CD1c-positive myeloid dendritic cell (primary cell): Measurements from ENCODE around the gene LTB4R.

Experiments used
- DNase-seq: peaks from one replicate; pipeline ENCODE4 v3.0.0-alpha.2; 2016; ENCODE audit errors: extremely low spot score

LTB4R gene

DNA sequence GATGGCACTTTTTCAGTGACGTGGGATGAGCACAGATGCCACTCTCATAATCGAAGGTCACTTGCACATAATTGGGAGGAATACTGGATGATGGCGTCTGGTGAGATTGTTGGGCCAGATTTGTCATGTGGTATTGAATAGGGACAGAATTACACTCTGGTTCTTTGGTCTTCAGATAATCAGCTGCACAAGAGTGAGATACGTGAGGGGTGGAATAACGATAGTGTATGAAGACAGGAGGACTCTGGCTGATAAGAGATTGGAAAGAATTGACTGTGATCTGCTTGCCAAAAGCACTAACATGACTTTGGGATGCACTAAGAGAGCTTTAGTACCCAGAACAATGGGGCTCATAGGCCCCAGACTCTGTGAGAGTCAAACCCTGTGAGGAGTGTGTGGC, 32.9 kb upstream of the LTB4R start:
- no peak for DNase-seq

DNA sequence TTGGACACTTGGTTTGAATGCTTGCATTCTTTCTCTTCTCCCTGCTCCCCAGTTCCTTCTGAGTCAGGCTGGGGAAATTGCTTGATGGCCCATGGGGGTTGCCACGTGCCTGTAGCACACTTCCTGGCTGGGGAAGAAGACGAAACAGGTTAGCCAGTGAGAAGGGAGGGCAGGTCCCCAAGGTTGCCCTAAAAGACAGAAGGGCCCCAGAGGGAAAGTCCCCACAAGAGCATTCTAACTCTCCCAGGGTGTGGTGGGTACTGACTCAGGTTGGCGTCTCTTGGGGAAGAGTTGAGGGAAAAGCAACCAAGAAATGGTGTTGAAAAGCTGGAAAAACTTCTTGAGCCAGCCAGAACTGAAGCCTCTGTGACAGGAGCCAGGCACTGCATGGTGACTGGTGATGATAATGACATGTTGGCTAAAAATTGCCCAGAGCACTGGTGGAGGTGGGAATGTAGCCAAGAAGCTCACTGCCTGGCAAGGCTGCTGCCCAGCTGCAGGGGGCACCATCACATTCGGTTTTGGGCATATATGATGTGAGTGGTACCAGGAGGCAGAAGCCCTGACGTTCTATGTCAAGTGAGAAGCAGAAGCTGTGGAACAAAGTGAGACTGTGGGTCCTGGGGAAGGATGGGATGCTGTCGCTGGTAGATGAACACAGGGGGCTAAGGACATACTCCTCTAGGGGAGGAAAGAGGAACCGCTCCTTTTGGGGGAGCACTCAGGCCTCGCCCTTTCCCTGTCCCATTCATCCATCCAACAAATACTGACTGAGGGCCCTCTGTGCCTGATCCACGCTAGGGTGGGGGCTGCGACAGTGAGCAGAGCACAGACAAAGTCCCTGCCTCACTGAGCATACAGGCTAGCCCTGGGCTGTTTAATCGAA, 31.8 kb upstream of the LTB4R start:
- peak; percentile 47 for DNase-seq

DNA sequence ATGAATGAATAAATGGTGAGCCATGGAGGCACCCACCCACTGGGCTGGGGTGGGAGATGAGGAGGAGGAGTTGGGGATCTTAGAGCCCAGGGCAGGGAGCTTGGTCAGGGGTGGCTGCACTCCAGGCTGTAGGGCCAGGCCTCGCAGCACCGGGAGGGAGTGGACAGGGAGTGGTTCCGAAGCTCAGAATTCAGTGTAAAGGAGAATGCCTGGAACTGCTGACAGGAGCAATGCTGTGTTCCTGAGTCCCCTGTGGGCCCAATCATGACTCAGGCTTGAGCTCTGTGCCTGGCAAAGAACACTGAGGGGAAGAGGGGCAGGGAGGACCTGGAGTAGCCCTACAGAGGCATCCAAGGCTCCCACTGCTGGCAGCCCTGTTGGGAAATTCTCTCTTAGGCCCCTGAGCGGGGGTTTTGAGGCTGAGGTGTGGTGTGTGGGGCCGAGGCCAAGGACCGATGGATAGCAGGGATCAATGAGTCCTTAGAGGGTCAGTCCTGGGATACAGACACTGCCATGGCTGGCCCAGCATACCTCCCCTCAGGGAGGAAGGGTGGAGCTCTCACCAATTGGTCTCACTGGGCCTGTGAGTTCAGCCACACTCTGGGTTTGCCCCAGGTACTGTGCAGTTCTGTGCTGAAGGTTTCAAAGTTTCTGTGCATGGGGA, 30.4 kb upstream of the LTB4R start:
- no peak for DNase-seq

DNA sequence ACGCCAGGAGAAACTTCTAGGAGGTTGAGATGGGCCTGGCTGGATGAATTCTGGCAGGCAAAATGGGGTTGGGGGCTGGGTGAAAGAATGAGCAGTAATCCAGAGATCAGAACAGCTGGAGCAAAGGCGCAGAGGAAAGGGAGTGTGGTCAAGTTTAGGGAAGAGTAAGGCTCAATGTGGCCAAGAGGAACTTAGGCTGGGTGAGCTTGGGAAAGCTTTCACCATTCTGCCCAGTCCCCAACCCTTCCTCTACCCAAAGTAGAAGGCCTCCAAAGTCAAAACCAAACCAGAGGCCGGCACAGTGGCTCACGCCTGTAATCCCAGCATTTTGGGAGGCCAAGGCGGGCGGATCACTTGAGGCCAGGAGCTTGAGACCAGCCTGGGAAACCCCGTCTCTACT, 29.7 kb upstream of the LTB4R start:
- peak; percentile 33 for DNase-seq

DNA sequence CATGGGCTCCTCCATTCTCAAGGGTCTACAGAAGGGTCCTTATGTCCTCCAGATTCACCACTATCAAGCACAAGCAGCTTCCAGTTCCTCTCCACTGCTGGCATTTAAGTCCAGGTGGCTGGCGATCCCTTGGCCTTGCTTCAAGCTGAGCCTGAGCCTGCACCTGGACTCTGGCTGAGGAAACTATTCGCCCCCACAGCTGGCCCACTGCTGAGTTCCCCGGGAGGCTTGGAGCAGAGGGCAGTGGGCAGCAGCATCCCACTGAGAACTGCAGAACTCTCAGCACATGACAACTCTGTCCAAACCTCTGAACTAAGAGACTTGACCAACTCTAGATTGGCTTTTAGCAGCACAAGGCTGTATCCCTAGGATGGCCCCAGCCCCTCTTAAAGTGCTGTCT, 28.6 kb upstream of the LTB4R start:
- no peak for DNase-seq

DNA sequence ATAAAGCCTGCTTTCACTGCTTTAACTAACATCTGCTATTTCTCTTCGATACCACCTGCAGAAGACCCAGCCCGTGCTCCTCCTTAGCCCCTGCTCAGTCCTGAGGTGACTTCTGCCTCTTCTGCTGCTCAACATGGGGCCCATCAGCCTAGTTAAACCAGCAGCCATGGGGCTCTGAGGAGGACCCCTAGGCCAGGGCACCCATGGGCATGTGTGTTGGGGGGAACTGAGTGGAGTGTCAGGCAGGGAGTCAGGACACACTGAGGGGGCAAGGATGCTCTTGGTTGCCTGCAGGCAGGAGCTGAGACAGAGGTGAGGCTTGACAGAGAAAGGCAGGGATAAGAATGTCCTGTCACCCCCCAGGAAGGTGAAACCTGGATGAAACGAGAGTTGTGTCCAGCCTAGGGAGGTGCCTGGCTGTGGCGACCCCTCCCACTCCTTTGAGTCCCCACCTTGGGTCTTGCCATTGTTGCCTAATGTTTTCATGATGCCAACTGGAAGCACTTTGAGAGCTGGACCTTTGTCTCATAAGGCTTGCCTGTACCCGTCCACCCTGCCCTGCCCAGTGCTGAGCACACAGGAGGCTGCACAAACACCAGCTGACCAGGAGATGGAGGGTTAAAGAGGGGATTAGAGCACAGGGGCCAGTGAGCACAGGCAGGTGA, 27.4 kb upstream of the LTB4R start:
- DNase-seq = no peak

DNA sequence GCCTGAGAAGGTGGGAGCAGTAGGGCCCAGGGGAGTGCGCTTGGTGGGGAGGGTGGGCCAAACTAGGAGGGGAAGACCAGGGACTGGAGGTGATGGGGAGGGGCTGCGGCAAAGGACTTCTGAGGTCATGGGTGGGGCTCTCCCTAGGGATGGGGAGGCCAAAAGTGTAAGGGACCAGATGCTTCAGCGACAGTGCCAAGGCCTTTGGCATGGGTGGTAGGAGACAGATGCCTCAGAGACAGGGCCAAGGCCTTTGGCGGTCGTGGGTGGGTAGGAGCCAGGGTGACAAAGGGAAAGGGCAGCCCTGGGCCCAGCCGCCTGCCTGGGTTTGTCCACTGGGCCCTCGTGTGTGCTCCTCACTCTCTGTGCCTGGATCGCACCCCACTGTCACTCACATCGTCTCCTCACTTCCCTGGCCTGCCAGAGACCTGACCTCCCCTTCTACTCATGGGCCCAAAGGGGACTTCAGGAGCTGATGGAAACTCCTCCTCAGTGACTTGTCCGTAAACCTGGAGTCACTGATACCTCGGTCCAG, 26.7 kb upstream of the LTB4R start:
- DNase-seq = no peak

DNA sequence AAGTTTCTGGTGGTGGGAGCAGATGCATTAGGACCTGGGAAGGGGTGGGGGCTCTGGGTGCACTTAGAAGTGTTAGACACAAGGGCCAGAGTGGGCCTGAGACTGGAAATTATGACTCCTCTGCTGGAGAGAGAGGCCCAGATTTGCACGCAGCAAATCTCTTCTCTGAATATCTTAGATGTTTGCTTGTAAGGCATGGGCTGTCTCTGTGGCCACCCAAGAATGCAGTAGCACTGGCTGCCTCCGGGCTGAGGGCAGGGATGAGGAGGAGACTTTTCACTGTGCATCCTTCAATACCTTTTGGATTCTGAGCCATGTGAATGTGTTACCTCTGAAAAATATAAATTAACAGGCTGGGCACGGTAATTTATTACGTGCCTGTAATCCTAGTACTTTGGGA, 26.0 kb upstream of the LTB4R start:
- DNase-seq = no peak

DNA sequence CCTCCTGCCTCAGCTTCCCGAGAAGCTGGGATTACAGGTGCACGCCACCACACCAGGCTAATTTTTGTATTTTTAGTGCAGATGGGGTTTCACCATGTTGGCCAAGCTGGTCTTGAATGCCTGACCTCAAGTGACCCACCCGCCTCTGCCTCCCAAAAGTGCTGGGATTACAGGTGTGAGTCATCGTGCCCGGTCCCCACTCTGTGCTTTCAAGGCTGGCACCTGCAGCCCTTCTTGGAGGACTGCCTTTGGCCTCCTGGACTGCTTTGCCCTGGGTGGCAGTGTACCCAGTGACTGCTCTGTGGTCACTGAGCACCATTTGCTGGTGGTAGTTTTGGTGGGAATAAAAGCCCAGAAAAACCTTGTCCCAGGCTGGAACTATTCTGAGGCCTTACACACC, 24.3 kb upstream of the LTB4R start:
- DNase-seq = no peak

DNA sequence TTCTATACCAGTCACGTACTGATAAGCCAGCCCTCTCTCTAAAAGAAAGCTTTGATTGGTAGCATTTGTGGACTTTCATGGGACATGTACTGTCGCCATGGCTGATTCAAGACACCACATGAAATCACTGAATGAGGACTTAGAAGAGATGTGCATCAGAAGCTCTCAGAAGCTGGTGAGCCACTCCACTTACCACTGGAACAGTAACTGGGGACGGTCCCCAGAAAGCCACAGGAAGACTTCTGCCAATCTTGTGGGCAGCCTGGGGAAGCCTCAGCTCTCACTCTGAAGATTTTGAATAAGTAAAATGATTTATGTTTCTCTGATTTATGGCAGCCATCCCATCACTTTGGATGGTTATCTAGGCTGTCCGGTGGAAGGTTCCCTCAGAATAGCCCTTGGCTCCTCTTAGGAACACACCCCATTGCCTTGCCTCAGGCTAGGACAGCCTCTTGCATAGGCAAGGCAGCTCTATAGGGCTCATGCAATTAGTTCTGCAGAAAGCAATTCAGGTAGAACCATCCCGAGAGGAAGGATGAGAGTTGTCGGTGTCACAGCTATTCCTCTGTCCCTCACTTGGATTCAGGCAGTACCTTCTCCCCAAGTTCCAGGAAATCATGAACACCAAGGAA, 21.5 kb upstream of the LTB4R start:
- DNase-seq = no peak

DNA sequence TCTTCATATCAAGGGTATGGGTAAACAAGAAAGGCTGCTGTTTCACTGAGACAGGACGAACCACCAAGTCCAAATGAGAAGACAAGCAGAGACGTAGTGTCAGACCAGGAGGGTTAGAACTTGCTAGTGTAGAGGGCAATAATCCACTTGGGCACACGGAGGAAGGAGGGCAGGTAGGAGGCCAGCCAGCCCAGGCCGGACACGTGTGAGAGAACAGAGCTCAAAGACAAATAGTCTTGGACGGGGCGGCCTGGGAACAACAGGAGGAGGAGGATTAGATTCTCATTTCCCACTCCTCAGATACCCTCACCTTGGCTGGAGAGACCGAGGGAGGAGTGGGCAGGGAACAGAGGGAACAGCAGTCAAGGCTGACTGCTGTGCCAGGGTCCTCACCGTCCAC, 20.6 kb upstream of the LTB4R start:
- no peak for DNase-seq

DNA sequence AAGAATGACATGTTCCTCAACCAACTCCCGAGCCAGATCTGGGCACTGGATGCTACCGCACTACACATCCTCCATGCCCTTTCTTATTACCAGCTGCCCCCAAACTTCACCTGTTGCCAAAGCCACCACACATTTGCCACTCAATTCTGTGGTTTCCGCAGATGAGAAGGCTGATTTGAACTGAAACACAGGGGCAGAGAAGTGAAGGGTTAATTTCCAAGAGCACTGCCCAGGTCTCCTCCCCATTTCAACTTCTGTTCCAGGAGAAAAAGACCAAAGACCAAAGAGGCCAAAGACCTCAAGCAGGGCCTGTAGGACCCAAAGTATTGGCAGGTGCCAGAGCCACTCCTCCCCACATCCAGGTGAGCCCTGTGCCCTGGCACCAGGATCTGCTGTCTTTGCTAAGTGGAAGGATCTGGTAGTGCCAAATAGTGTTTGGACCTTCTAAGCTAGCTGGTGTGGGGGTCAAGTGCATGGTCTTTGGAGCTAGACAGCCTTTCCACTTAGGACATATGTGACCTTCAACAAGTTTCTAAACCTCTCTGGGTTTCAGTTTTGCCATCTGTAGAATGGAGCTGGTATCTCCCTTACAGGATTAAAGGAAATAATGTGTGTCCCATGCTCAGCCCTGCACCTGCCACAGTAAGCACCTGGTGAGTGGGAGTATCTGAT, 19.7 kb upstream of the LTB4R start:
- no peak for DNase-seq

DNA sequence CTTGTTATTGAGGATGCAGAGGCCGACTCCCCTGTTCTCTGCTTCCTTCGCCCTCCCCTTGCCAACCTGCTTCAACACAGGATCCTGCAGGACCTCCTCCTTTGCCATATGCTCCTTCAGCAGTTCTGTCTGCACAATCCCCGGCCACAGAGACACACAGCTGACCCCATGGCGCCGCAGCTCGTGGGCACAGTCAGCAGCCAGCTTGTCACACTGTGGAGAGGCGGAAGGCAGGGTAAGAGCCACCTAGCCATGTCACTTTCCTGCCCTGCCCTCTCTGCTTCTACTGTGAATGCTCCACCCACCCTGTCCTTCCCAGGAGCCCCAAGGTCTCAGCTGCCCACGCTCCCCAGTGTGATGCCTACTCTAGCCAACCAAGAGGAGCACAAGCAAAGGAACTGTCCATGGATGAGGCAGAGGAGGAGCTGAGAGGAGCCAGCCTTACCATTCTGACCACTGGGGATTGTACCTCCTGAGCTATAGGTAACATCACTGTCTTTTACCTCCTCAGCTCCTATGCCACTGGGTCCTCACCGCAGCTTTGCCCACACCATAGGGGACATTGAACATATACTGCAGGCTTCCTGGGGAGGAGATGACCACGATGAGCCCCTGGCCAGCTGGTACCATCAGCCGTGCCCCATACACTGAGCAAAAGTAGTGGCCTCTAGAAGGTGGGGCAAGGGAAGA, 19.0 kb upstream of the LTB4R start:
- no peak for DNase-seq

DNA sequence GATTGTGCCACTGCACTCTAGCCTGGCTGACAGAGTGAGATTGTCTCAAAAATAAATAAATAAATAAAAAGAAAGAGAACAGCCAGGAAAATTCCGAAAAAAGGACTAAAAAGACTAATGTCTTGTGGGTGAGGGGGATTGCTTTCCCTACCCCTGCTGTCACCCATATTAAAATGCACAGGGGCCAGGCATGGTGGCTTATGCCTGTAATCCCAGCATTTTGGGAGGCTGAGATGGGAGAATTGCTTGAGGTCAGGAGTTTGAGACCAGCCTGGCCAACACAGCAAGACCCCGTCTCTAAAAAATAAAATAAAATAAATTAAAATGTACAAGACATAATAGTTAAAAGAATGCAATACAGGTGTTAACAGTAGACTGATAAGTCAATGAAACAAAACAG, 17.8 kb upstream of the LTB4R start:
- no peak for DNase-seq

DNA sequence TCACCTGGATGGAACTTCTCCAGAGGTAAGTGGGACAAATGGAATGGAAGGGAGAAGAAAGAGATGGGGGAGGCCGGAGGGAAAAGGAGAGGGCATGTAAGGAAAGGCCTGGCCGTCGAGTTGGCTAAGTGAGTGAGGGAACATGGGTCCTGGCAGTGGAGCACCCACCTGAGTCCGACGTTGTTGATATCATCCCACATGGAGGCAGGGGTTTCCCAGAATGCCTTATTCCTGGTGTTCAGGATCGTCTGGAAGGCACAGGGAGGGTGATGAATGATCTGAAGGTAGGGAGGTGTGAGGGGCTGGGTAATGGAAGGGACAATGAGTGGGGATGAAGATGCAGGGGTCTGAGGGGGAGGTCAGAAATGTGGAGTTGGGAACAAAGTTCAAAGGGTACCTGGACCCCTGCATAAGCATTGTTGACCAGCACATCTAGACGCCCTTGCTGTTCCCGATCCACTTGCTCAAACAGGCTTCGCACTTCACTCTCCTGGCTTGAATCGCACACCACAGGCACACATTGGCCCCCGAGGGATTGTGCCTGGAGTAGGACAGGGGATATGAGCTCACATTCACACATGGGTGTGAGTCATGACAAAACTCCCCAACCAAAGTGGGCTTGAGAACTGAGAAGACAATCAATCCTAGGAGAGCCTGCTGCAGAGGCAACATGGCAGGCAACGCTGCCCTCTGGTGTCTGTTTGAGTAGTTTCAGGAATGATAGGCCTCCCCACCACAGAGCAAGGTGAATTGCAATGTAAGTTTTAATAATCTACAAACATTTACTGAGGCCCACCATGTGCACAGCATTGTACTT, 14.8 kb upstream of the LTB4R start:
- DNase-seq = peak; percentile 83

DNA sequence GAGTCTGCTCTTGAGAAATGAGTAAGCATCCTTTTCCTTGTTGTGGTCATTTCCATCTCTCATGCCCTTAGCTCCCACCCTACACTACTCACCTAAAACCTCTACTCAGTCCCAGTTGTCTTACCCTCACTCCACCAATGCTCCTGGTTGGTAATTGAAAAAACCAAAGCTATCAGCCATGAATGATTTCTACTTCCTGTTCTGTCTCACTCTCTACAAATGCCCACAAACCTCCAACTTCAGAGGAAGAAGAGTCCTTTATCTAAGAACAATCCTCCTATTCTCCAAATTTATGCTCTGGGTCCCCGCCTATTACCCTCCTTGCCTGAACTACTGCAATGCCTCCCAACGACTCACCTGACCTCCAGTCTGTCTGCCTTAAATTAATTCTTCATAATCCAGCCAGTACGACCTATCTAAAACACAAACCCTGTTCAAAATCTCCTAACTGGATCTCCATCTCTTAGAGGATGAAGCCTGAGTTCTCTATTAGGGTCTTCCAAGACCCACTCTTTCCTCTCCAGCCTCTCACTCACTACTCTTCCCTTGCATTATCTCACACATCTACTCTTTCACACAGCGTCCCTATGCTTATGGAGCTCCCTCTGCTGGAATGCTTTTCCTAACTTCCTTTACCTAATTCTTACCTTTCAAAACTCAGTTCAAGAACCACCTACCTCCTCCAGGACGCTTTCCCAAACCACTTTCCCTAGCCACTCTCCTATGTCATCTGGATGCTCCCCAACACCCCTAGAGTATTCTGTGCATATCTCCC, 13.9 kb upstream of the LTB4R start:
- no peak for DNase-seq

DNA sequence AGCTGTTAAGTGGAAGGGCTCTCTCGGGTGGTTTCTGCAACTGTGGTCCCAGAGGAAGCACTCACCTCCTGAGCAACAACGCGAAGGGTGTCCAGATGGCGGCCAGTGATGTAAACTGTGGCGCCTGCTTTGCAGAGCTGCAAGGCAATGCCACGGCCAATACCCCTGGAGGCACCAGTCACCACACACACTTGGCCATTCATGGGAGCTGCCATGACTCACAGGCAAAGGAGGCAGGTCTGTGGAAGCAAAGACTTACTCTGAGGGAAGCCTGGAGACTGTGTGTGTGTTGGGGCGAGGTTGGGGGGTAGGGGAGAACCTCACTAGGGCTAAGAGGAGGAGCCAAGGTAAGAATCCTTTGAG, 12.4 kb upstream of the LTB4R start:
- no peak for DNase-seq

DNA sequence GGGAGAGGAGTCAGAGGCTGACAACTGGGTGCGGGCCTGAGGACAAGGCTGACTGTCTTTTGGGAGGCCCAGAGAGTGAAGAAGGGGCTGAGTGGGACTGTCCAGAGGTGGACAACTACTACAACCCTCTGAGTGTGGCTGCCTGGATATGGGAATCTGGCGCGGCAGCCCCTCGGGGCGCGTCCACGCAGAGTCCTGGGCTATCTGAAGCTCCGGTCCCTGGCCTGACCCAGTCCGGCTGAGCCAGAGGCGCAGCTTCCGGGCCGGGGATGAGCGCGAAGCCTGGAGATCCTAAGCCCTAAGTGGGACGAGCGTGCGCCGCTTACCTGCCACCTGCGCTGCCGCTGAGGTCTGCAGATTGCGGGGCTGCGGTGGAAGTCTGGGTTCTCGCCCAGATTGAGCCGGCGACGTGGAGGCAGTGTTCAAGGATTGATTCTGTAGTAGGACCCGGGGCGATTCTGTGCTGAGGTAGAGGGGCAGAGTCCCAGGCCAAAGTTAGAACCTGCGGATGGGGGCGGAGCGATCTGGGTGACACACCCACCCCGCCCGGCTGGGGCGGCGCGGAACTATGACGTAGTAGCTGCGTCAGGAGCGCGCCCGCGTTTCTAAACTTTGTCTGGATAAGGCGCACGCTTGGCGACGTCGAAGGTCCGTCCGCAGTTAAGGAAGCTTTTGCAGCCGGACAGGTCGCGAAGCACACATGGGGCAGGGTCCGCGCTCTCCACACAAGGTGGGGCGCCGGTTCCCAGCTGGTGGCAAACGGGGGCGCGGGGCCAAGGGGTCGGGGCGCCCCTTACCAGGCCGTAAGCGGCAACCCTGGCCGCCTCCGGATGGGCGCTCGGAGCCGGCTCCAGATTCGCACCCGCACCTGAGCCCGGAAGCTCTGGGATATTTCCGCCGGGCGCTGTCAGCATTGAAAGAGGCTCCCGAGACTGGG, 11.8 kb upstream of the LTB4R start, which contains the start of the genes DHRS1 and NOP9:
Gene DHRS1, minus strand, starts transcription at position 526 of the 937 bp plus-strand sequence. CDS start 674 bp downstream, outside the sequence.
Gene NOP9, plus strand, starts transcription at position 596 of the 937 bp plus-strand sequence. Its CDS starts 105 bp downstream, at position 701.
- peak; percentile 97 for DNase-seq
